Endothelial cell of umbilical vein (primary cell): Measurements from ENCODE around the gene ALDH3A2. TPM values are rescaled to one million over a fixed set of nuclear protein-coding genes. Genes with fewer than 3 reads are reported as not detected.

Experiments used
- BruUV-seq: library from RNA; stranded (reverse); fragments of 400-500 nt; replicated peaks from 2 replicates; lab custom pipeline; 2021; lab: Mats Ljungman, UMichigan
- CTCF ChIA-PET: fragments of 300-600, 350-600 bp; sonication (Branson Sonifier 250); formaldehyde crosslinking; loops from one replicate; lab custom pipeline; 2021; ENCODE audit warnings: antibody characterized with exemption, inconsistent platforms; lab: Charles Lee
- POLR2A ChIA-PET: fragments of 300-600, 350-600 bp; sonication (Branson Sonifier 250); formaldehyde crosslinking; loops from one replicate; lab custom pipeline; 2021; ENCODE audit warnings: antibody characterized with exemption, inconsistent platforms; lab: Charles Lee
- DNase-seq: peaks from one replicate; pipeline ENCODE4 v3.0.0-alpha.2; 2011; ENCODE audit warnings: low read depth, low spot score
- FAIRE-seq: peaks from 2 replicates; lab custom pipeline; 2011; peaks lifted over from hg19 to GRCh38; lab: Jason Lieb, UNC
- H2AFZ ChIP-seq: 2 replicates; pipeline ENCODE4 v1.6.0; 2012; ENCODE audit warnings: low read depth, low read length, control low read depth, inconsistent platforms
- H3K27ac ChIP-seq: 2 replicates; pipeline ENCODE4 v1.5.1; 2011; ENCODE audit warnings: low read depth, mild to moderate bottlenecking, control low read depth, low read length, moderate library complexity; ENCODE audit not compliant: insufficient read depth
- H3K27me3 ChIP-seq, 2 experiments: 2 replicates each; pipeline versions ENCODE4 v1.6.0 to v1.6.1; 2011; ENCODE audit warnings: low read length in 2 of 2, mixed read lengths in 1 of 2; ENCODE audit not compliant: control insufficient read depth in 2 of 2, insufficient read depth in 2 of 2
- H3K36me3 ChIP-seq, 2 experiments: 2 replicates in 1 of 2; 3 replicates in 1 of 2; pipeline ENCODE4 v1.5.1; 2011; ENCODE audit warnings: low read length in 2 of 2, mild to moderate bottlenecking in 1 of 2, moderate library complexity in 1 of 2; ENCODE audit not compliant: control insufficient read depth in 2 of 2, insufficient read depth in 2 of 2; ENCODE audit errors: extremely low read depth in 1 of 2
- H3K4me1 ChIP-seq: 3 replicates; pipeline ENCODE4 v1.5.1; 2011; ENCODE audit warnings: mild to moderate bottlenecking, low read length; ENCODE audit not compliant: control insufficient read depth, insufficient read depth; ENCODE audit errors: extremely low read depth
- H3K4me2 ChIP-seq: 2 replicates; pipeline ENCODE4 v1.6.1; 2011; ENCODE audit warnings: low read length, control low read depth, mixed read lengths; ENCODE audit not compliant: insufficient read depth
- H3K4me3 ChIP-seq, 3 experiments: fragments of 200-600 bp in 1 of 3; sonication (generic), shearing (Covaris generic) in 1 of 3; replicated peaks in 1 of 3; 2 replicates each; pipeline ENCODE4 v1.5.1; 2011 to 2016; ENCODE audit warnings: control low read depth in 3 of 3, low read length in 3 of 3, mild to moderate bottlenecking in 2 of 3, inconsistent platforms in 1 of 3, low read depth in 1 of 3, moderate library complexity in 1 of 3; ENCODE audit not compliant: insufficient read depth in 1 of 3
- H3K79me2 ChIP-seq: 2 replicates; pipeline ENCODE4 v1.6.0; 2012; ENCODE audit warnings: low read length, inconsistent platforms; ENCODE audit not compliant: control insufficient read depth, insufficient read depth
- H3K9ac ChIP-seq: replicated peaks from 2 replicates; pipeline ENCODE3; 2011; ENCODE audit warnings: low read length, control low read depth; ENCODE audit not compliant: insufficient read depth; ENCODE audit errors: extremely low read depth
- H3K9me1 ChIP-seq: replicated peaks from 3 replicates; pipeline ENCODE4 v1.6.0; 2011; ENCODE audit warnings: mild to moderate bottlenecking, low read length; ENCODE audit not compliant: control insufficient read depth, insufficient read depth; ENCODE audit errors: extremely low read depth
- H3K9me3 ChIP-seq: replicated peaks from 2 replicates; pipeline ENCODE4 v1.5.1; 2012; ENCODE audit warnings: low read length, inconsistent platforms; ENCODE audit not compliant: control insufficient read depth, insufficient read depth
- H4K20me1 ChIP-seq: replicated peaks from 2 replicates; pipeline ENCODE3; 2011; ENCODE audit warnings: mild to moderate bottlenecking, low read length; ENCODE audit not compliant: control insufficient read depth, insufficient read depth; ENCODE audit errors: extremely low read depth
- EZH2 ChIP-seq: IDR thresholded peaks from 2 replicates; pipeline ENCODE4 v1.6.1; 2012; ENCODE audit warnings: borderline replicate concordance, low read depth, mild to moderate bottlenecking, moderate library complexity, low read length, inconsistent platforms; ENCODE audit not compliant: severe bottlenecking
- FOS ChIP-seq: IDR thresholded peaks from 2 replicates; pipeline ENCODE4 v1.6.1; 2011; ENCODE audit warnings: mild to moderate bottlenecking, low read length, moderate library complexity, borderline replicate concordance; ENCODE audit not compliant: insufficient read depth
- GATA2 ChIP-seq: IDR thresholded peaks from 2 replicates; pipeline ENCODE4 v1.7.0; 2011; ENCODE audit warnings: low read depth, mild to moderate bottlenecking, moderate library complexity, mixed read lengths, low read length; ENCODE audit not compliant: insufficient read length, insufficient read depth
- JUN ChIP-seq: IDR thresholded peaks from 2 replicates; pipeline ENCODE4 v1.6.1; 2011; ENCODE audit warnings: borderline replicate concordance, low read depth; ENCODE audit not compliant: insufficient read length, insufficient read depth
- MYC ChIP-seq: IDR thresholded peaks from one replicate; pipeline ENCODE4 v1.6.1; 2011; ENCODE audit warnings: mild to moderate bottlenecking, low read depth, low read length
- POLR2A ChIP-seq: IDR thresholded peaks from 2 replicates; pipeline ENCODE4 v1.6.1; 2012; ENCODE audit warnings: low read depth, mild to moderate bottlenecking, control low read depth, low read length
- POLR2AphosphoS5 ChIP-seq: IDR thresholded peaks from 2 replicates; pipeline ENCODE4 v1.6.1; 2012; ENCODE audit warnings: low read depth, mild to moderate bottlenecking, control low read depth, low read length, moderate library complexity; ENCODE audit not compliant: insufficient read depth
- dilution Hi-C: fragments of 300-500 bp; cut with MboI; formaldehyde crosslinking; loops from one replicate; pipeline ENCODE4 v1.15.0; 2019; ENCODE audit warnings: low sequenced_read_pairs; ENCODE audit not compliant: extremely low pct_ligation_motif_present
- intact Hi-C: fragments of 100-400 bp; cut with micrococcal nuclease; formaldehyde crosslinking; loops from one replicate; pipeline ENCODE4 v1.10.0; 2022
- polyA plus RNA-seq, 4 experiments: library from polyadenylated mRNA; depleted of rRNA in 3 of 4; stranded (reverse) in 3 of 4; unstranded in 1 of 4; fragments of >200 nt; gene quantifications; 2 replicates each; pipeline versions ENCODE4 v1.2.1 to v1.2.3, GENCODE V29; 2011 to 2012; ENCODE audit warnings: missing spikeins in 1 of 4
- total RNA-seq: library from RNA; stranded (reverse); gene quantifications from 2 replicates; pipeline ENCODE4 v1.2.3, GENCODE V29; 2021
- TF ChIP-seq, protein P1 (sequence below), 2 donors: IDR thresholded peaks; 1 replicate in 1 of 2; 2 replicates in 1 of 2; pipeline ENCODE4 v1.5.1; 2011; ENCODE audit warnings: low read length in 2 of 2, mild to moderate bottlenecking in 2 of 2, moderate library complexity in 2 of 2, control low read depth in 1 of 2, inconsistent platforms in 1 of 2, low read depth in 1 of 2; ENCODE audit not compliant: insufficient read depth in 1 of 2; ENCODE audit errors: extremely low read depth in 1 of 2
- TF ChIP-seq, protein P2 (sequence below): IDR thresholded peaks from 2 replicates; pipeline ENCODE4 v1.6.1; 2011; ENCODE audit not compliant: insufficient read depth, insufficient read length

The ALDH3A2 gene
- total and polyA plus RNA-seq, 2 donors (not counting 3 experiments of a cell fraction or from before 2014, with no cell fraction given) = 16.7 to 36.5 TPM

DNA sequence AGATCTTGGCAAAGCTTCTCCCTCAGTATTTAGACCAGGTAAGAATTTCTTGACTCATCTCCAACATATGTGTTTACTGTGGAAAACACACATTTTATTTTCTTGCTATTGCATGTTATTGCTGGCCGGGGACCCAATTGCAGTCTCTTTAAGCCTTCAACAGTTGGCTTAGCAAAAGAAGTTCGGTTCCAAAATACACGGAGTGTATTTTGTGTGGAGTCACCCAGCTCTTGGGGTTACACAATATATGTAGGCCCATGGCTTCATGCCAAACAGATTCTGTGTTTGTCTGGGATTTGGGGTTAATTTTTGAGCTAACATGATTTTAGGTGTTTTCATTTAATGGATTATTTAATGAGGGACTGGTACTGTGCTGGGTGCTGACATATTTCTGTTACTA, 4.0 kb downstream of the ALDH3A2 start:
- Histone ChIP-seq H3K79me2 (peaks cover 16% of the 10 kb centered on the region), H3K27me3 (no peaks in the 10 kb centered on the region), H3K36me3 (peaks cover 0 to 5% of the 10 kb centered on the region in 2 experiments), H4K20me1 (no peaks in the 10 kb centered on the region), H3K27ac (no peak overlapping the region), H3K9me1 (no peaks in the 10 kb centered on the region), H3K4me1 (peaks cover 15% of the 10 kb centered on the region), H3K9me3 (no peaks in the 10 kb centered on the region), H3K9ac (no peak overlapping the region), H2AFZ (no peak overlapping the region), H3K4me2 (no peak overlapping the region), H3K4me3 (no peak overlapping the region)
- CTCF ChIA-PET = interaction anchor here (0.7 to 2.4 kb wide), 3 partner anchors 10 to 110 kb away, joined by 3 to 10 read pairs (median 7); no protein-coding TSS in a partner anchor
- POLR2A ChIA-PET = no interaction called here
- intact Hi-C loops (no loop called here), dilution Hi-C loops (no loop called here)
- FAIRE-seq (no peak), DNase-seq (no peak)
- TF ChIP-seq EZH2 (no peak), POLR2A (no peak), POLR2AphosphoS5 (no peak), GATA2 (no peak), MYC (no peak), JUN (no peak), FOS (no peak)
- TF ChIP-seq, protein P1, sequence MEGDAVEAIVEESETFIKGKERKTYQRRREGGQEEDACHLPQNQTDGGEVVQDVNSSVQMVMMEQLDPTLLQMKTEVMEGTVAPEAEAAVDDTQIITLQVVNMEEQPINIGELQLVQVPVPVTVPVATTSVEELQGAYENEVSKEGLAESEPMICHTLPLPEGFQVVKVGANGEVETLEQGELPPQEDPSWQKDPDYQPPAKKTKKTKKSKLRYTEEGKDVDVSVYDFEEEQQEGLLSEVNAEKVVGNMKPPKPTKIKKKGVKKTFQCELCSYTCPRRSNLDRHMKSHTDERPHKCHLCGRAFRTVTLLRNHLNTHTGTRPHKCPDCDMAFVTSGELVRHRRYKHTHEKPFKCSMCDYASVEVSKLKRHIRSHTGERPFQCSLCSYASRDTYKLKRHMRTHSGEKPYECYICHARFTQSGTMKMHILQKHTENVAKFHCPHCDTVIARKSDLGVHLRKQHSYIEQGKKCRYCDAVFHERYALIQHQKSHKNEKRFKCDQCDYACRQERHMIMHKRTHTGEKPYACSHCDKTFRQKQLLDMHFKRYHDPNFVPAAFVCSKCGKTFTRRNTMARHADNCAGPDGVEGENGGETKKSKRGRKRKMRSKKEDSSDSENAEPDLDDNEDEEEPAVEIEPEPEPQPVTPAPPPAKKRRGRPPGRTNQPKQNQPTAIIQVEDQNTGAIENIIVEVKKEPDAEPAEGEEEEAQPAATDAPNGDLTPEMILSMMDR (IDR thresholded peaks at IDR 0.05; ENCODE audit: extremely low read depth in 1 of 2, insufficient read depth in 1 of 2, low read depth in 1 of 2, low read length in 2 of 2) = no peak
- TF ChIP-seq, protein P2, sequence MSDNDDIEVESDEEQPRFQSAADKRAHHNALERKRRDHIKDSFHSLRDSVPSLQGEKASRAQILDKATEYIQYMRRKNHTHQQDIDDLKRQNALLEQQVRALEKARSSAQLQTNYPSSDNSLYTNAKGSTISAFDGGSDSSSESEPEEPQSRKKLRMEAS = no peak
- no TSS peak for BruUV-seq
